Measurements from ENCODE around the gene TPCN1. TPM values are rescaled to one million over a fixed set of nuclear protein-coding genes. Genes with fewer than 3 reads are reported as not detected.

Gene TPCN1
- total and polyA plus RNA-seq, 2 of the 8 experiments (the other 6 are each of a cell fraction or from before 2014, with no cell fraction given), result 14.9 to 21.4 TPM

DNA sequence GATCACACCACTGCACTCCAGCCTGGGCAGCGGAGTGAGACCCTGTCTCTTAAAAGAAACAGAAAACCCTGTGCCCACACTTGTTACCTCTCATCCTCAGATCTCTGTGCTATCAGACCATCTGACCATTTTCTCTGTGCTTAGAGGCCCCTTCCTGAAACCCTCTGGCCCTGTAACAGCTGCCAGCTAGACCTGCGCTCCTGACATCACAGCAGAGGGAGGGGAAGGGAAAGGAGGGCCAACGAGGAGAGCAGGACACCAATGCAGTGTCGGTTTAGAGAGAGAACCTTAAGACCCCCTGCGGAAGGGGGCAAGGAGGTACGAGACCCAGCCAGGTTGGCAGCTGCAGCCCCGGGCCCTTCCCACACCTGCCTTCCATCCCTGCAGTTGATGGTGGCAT, 71.3 kb downstream of the TPCN1 start:
- H4K5ac ChIP-seq (ENCODE audit: insufficient read length, low read depth, low read length), result no peak overlapping the region
- H2BK15ac ChIP-seq (ENCODE audit: low read length), result no peak overlapping the region
- no peak overlapping the region for H3K4ac ChIP-seq (replicated peaks; ENCODE audit: insufficient read length, low read depth, low read length)
- no peak overlapping the region for H4K91ac ChIP-seq (replicated peaks; ENCODE audit: insufficient read length, low read length)
- H3K14ac ChIP-seq (ENCODE audit: insufficient read length), result no peak overlapping the region
- FAIRE-seq, result no peak
- no peaks in the 10 kb centered on the region for H3K27me3 ChIP-seq (replicated peaks in 1 of 4; ENCODE audit: control insufficient read depth in 3 of 4, extremely low read depth in 1 of 4, insufficient read depth in 3 of 4, low read length in 3 of 4)
- no peak overlapping the region for H2BK5ac ChIP-seq (ENCODE audit: low read depth, low read length)
- POLR2A ChIA-PET (ENCODE audit: partially characterized antibody), result interaction anchor here (1.0 kb wide), 1 partner anchor 71 kb away, joined by 3 read pairs; the partner anchor contains the start of gene TPCN1
- H3K9me3 ChIP-seq (ENCODE audit: insufficient read depth in 2 of 2, low read depth in 1 of 2, low read length in 1 of 2), result no peaks in the 10 kb centered on the region
- H3K4me3 ChIP-seq (ENCODE audit: extremely low read depth in 1 of 4, insufficient read depth in 2 of 4, low read depth in 3 of 4, low read length in 4 of 4), result no peak overlapping the region
- no peaks in the 10 kb centered on the region for H3K79me1 ChIP-seq (ENCODE audit: low read depth, low read length)
- H2BK120ac ChIP-seq (replicated peaks; ENCODE audit: low read depth, low read length), result no peak overlapping the region
- H3K23ac ChIP-seq (ENCODE audit: insufficient read length), result no peak overlapping the region
- H3K79me2 ChIP-seq (ENCODE audit: control insufficient read depth in 1 of 2, insufficient read depth in 2 of 2, low read length in 2 of 2), result no peaks in the 10 kb centered on the region
- H3K4me2 ChIP-seq (ENCODE audit: insufficient read depth in 1 of 2, low read depth in 2 of 2, low read length in 2 of 2), result no peak overlapping the region
- H3K9ac ChIP-seq (replicated peaks in 1 of 4; ENCODE audit: extremely low read depth in 1 of 4, low read depth in 3 of 4, low read length in 3 of 4), result no peak overlapping the region
- TF ChIP-seq GTF2F1 (IDR thresholded peaks at IDR 0.05; ENCODE audit: borderline replicate concordance, low read depth, low read length) (no peak), CHD1 (IDR thresholded peaks at IDR 0.05; ENCODE audit: low read depth, low read length) (no peak)
- no peak overlapping the region for H3K27ac ChIP-seq (ENCODE audit: low read depth, low read length)
- H2BK12ac ChIP-seq (ENCODE audit: low read depth, low read length), result no peak overlapping the region
- no peak for DNase-seq (ENCODE audit: low read depth in 1 of 2, low spot score in 2 of 2)
- CTCF ChIA-PET (ENCODE audit: partially characterized antibody), result interaction anchor here (1.3 kb wide), 1 partner anchor 43 kb away, joined by 4 read pairs; no protein-coding TSS in a partner anchor
- H3K36me3 ChIP-seq (ENCODE audit: control insufficient read depth in 2 of 4, insufficient read depth in 4 of 4, low read length in 3 of 4), result peaks cover 0 to 3% (median 0%) of the 10 kb centered on the region in 4 experiments; a peak in 2 of 8 replicates
- H3K4me1 ChIP-seq (replicated peaks in 1 of 4; ENCODE audit: control insufficient read depth in 3 of 4, insufficient read depth in 4 of 4, low read length in 3 of 4), result no peaks in the 10 kb centered on the region
- H4K20me1 ChIP-seq (replicated peaks in 1 of 2; ENCODE audit: control insufficient read depth in 1 of 2, insufficient read depth in 2 of 2, low read length in 2 of 2), result peaks cover 0 to 2% of the 10 kb centered on the region in 2 experiments
- H3K56ac ChIP-seq (replicated peaks; ENCODE audit: insufficient read length, low read depth, low read length), result no peak overlapping the region
- 87% methylated on average over 7 of the region's 7 CpGs; no CpG with 5 or more reads in 1 of the 2 experiments for WGBS, 2 experiments (ENCODE audit: extremely low coverage in 1 of 2, insufficient coverage in 1 of 2, insufficient read length in 1 of 2, insufficient replicate concordance in 2 of 2, low coverage in 1 of 2, low lambda C conversion rate in 2 of 2, missing lambda C conversion rate in 1 of 2)
- no peak overlapping the region for H2BK20ac ChIP-seq (ENCODE audit: low read length)
- H4K8ac ChIP-seq (ENCODE audit: extremely low read depth, insufficient read depth, low read length), result no peak overlapping the region
- H3K23me2 ChIP-seq (ENCODE audit: low read depth, low read length), result no peaks in the 10 kb centered on the region
- no peak overlapping the region for H3K18ac ChIP-seq (ENCODE audit: extremely low read depth, low read length)
- H2AK5ac ChIP-seq (ENCODE audit: low read depth, low read length), result no peak overlapping the region
- H2AFZ ChIP-seq (ENCODE audit: low read length), result no peak overlapping the region

All from H1 (cell line).